Smooth muscle cell of the coronary artery (primary cell): ENCODE data around the gene FRMD8. TPM values are rescaled to one million over a fixed set of nuclear protein-coding genes. Genes with fewer than 3 reads are reported as not detected.

Source experiments
- total RNA-seq: library from RNA; depleted of rRNA; stranded (reverse); fragments of >200 nt; gene quantifications from 2 replicates; pipeline ENCODE4 v1.2.3, GENCODE V29; 2014; ENCODE audit warnings: low replicate concordance

FRMD8 gene, protein sequence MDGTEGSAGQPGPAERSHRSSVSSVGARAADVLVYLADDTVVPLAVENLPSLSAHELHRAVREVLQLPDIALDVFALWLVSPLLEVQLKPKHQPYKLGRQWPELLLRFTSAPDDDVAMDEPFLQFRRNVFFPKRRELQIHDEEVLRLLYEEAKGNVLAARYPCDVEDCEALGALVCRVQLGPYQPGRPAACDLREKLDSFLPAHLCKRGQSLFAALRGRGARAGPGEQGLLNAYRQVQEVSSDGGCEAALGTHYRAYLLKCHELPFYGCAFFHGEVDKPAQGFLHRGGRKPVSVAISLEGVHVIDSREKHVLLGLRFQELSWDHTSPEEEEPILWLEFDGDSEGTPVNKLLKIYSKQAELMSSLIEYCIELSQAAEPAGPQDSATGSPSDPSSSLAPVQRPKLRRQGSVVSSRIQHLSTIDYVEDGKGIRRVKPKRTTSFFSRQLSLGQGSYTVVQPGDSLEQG
- total RNA-seq, result 20.6 and 36.7 TPM in 2 replicates

DNA sequence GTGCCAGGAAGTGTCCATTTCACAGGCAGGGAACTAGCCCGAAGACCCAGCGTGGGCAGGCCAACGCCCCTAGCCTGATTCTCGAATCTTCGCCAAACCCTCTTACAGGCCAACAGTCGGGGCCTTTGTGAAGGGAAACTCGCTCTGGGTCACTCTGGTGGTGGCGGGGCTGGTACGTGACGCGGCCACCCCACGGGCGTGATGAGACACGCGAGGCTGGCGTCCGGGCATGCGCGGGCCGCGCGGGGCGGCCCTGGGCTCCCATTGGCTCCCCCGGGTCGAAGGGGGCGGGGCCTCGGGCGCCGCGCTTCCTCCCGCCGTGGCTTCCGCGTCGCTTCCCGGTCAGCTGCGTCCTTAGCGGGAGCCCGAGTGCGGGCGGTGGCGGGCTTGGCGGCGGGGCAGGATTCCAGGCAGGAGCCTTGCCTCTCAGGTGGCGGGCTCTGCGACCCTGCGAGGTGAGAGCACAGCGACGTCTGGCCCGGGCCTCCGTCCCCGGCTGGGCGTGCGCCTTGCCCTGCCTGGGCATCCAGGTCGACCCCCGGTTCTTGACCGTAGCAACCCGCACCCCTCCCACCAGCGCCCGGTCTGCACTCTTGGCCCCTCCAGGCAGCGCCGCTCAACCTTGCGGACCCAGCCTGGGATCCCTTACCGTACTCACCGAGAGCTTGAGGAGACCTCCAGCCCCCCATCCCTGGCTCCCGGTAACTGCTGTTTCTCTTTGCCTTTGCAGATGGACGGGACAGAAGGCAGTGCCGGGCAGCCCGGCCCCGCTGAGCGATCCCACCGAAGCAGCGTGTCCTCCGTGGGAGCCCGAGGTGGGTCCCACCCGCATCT, at the start of gene FRMD8:
TSS of gene FRMD8 (plus strand) at position 331 of the 834 bp plus-strand sequence. CDS start at position 731, 400 bp downstream.

DNA sequence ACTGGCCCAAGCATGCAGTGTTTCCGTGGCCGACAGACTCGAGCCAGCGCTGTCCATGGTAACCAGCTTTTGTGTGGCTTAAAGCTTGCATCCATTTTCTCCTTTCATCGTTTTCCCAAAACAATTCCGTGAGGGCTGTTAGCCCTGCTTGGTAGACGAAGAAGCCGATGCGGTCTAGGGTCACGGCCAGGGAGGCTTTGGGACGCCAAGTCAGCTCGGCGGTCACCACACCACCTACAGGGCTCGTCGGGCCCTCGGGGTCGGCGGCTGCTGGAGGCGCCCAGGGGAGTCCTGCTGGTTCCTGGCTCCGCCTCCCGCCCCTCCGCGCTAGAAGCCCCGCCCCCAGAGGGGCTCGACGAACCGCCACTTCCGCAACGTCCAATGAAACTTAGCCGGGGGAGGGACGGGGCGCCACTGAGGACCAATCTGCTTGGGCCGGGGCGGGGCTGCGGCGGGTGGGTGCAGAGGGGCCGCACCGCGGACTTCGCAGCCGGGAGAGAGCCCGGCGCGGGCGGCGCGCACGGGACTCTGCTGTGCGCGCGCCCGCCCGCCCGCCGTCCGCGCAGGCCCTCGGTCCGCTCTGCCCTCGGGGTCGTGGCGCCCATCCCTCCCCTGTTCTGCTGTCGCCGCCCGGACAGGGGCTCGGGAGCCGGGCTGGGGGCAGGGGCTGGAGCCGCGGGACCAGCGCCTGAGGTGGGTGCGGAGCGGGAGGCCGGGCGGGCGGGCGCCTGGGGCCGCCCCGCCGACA, 32.0 kb upstream of the FRMD8 start, which contains the start of gene TIGD3:
TSS of gene TIGD3 (plus strand) at position 487 of the 748 bp plus-strand sequence. CDS start 1,058 bp downstream, outside the sequence.

DNA sequence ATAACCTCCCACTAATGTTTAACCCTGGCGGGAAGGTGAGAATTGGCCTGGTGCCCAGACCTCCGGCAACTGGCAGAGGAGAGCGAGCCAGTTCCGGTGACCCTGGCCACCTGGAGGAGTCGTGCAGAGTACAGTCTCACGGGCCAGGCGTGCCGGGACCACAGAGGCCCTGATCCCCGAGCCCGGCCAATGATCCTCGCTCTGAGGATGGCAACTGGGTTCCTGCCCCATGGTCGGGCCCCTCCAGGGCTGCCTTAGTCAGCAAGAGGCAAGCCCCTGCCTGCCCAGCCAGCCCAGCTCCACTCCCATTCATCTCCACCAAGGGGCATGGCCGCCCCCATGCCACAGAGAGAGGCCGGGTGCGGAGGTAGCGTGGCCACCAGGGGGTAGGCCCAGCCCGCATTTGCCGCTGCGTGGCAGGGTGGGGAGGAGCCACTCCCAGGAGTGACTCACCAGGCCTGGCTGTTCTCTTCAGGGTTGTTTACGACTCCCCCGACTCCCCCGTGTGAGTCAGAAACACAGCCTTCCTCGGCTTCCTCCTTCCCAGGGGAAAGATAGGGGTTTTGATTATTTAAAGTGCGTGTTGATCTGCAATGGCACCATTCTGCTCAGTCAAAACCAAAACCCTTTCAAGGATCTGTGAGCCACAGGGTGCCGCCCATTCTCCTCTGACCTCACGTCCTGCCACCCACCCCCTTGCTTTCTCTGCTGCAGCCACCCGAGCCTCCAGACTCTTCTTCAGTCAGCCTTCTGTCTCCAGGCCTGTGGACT, 4.2 kb upstream of the FRMD8 start, which contains the start of gene SLC25A45:
TSS of gene SLC25A45 (minus strand) at position 614 of the 771 bp plus-strand sequence. CDS start 695 bp downstream, outside the sequence.

DNA sequence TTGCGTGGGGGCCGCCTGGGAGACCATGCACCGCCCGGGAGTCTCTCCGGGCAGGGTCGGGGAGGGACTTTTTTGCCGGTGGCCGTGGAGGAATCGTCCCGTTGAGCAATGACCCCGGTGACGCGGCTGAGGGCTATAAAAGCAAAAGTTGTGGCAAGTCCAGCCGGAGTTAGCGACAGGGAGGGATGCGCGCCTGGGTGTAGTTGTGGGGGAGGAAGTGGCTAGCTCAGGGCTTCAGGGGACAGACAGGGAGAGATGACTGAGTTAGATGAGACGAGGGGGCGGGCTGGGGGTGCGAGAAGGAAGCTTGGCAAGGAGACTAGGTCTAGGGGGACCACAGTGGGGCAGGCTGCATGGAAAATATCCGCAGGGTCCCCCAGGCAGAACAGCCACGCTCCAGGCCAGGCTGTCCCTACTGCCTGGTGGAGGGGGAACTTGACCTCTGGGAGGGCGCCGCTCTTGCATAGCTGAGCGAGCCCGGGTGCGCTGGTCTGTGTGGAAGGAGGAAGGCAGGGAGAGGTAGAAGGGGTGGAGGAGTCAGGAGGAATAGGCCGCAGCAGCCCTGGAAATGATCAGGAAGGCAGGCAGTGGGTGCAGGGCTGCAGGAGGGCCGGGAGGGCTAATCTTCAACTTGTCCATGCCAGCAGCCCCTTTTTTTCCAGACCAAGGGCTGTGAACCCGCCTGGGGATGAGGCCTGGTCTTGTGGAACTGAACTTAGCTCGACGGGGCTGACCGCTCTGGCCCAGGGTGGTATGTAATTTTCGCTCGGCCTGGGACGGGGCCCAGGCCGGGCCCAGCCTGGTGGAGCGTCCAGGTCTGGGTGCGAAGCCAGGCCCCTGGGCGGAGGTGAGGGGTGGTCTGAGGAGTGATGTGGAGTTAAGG, 36.4 kb downstream of the FRMD8 start, which contains the start of gene NEAT1:
TSS of gene NEAT1 (plus strand) at position 166 of the 883 bp plus-strand sequence.

Other genes starting within 250 kb of the FRMD8 start
- not detected in 2 replicates for gene SPDYC, start 216.4 kb upstream of the FRMD8 start, total RNA-seq
- 49.4 and 94.9 TPM in 2 replicates for gene CAPN1, start 204.7 kb upstream of the FRMD8 start, total RNA-seq
- 3.4 and 3.9 TPM in 2 replicates for gene POLA2, start 124.7 kb upstream of the FRMD8 start, total RNA-seq
- 8.5 and 17.2 TPM in 2 replicates for gene CDC42EP2, start 71.8 kb upstream of the FRMD8 start, total RNA-seq
- 19.4 and 27.6 TPM in 2 replicates for gene DPF2, start 52.8 kb upstream of the FRMD8 start, total RNA-seq
- gene TIGD3, start 31.9 kb upstream of the FRMD8 start, total RNA-seq, result 0.15 TPM in 1 of 2 replicates, not detected in the other
- gene SLC25A45, start 4.0 kb upstream of the FRMD8 start, total RNA-seq, result 1.4 and 2.3 TPM in 2 replicates
- 109 and 295 TPM in 2 replicates for gene NEAT1, start 36.2 kb downstream of the FRMD8 start, total RNA-seq
- 5,186 and 7,371 TPM in 2 replicates for gene MALAT1, start 112.4 kb downstream of the FRMD8 start, total RNA-seq
- gene SCYL1, start 138.4 kb downstream of the FRMD8 start, total RNA-seq, result 81.3 and 110 TPM in 2 replicates
- gene LTBP3, start 171.7 kb downstream of the FRMD8 start, total RNA-seq, result 30.2 and 64.4 TPM in 2 replicates
- gene ZNRD2, start 183.8 kb downstream of the FRMD8 start, total RNA-seq, result 34.3 and 43.3 TPM in 2 replicates
- gene FAM89B, start 185.9 kb downstream of the FRMD8 start, total RNA-seq, result 5.5 and 27.7 TPM in 2 replicates
- 46.1 and 54.4 TPM in 2 replicates for gene EHBP1L1, start 189.4 kb downstream of the FRMD8 start, total RNA-seq
- gene KCNK7, start 209.2 kb downstream of the FRMD8 start, total RNA-seq, result 0.23 TPM in 1 of 2 replicates, not detected in the other
- gene MAP3K11, start 227.6 kb downstream of the FRMD8 start, total RNA-seq, result 19.1 and 20.2 TPM in 2 replicates
- gene PCNX3, start 229.1 kb downstream of the FRMD8 start, total RNA-seq, result 10.4 and 10.5 TPM in 2 replicates